GM21381 (cell line): Measurements from ENCODE around the gene UQCC5.
"Not testable (repeated sequence)": the region's sequence is repeated elsewhere in the genome, so short reads cannot be mapped to it uniquely, and the experiment has no call there.

Experiments used
- ATAC-seq: cut with Tn5 transposase; IDR thresholded peaks from one replicate; pipeline ENCODE4 v1.9.1; 2021; ENCODE audit warnings: mild to moderate bottlenecking, moderate library complexity; ENCODE audit not compliant: unreplicated experiment

Gene UQCC5

GRCh38 chr3:52521881-52522650 is 14.3 kb upstream of the UQCC5 start:
- ATAC-seq = no peak

DNA sequence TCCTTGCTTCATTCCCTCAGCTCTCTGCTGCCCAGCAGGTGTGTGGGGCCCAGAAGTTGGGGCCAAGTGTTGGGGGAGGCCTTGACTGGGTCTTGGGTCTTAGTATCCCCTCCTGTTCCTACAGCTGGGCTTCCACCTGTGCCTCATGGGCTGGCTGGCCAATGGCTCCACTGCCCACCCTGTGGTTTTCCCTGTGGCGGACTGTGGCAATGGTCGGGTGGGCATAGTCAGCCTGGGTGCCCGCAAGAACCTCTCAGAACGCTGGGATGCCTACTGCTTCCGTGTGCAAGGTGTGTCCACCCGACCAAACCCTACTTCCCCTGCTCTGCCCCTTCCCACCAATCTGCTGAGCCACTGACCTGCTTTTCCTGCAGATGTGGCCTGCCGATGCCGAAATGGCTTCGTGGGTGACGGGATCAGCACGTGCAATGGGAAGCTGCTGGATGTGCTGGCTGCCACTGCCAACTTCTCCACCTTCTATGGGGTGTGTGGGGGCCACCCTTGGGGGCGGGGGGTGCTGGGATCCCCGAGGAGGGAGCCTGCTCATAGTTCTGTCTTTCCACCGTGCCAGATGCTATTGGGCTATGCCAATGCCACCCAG is 13.7 kb upstream of the UQCC5 start:
- no peak for ATAC-seq

GRCh38 chr3:52523386-52524257 is 12.8 kb upstream of the UQCC5 start:
- no peak for ATAC-seq

GRCh38 chr3:52524258-52524751 is 12.1 kb upstream of the UQCC5 start:
- ATAC-seq = no peak

- no peak for ATAC-seq
Measured at GRCh38 chr3:52524752-52525679, 11.4 kb upstream of the UQCC5 start.

DNA sequence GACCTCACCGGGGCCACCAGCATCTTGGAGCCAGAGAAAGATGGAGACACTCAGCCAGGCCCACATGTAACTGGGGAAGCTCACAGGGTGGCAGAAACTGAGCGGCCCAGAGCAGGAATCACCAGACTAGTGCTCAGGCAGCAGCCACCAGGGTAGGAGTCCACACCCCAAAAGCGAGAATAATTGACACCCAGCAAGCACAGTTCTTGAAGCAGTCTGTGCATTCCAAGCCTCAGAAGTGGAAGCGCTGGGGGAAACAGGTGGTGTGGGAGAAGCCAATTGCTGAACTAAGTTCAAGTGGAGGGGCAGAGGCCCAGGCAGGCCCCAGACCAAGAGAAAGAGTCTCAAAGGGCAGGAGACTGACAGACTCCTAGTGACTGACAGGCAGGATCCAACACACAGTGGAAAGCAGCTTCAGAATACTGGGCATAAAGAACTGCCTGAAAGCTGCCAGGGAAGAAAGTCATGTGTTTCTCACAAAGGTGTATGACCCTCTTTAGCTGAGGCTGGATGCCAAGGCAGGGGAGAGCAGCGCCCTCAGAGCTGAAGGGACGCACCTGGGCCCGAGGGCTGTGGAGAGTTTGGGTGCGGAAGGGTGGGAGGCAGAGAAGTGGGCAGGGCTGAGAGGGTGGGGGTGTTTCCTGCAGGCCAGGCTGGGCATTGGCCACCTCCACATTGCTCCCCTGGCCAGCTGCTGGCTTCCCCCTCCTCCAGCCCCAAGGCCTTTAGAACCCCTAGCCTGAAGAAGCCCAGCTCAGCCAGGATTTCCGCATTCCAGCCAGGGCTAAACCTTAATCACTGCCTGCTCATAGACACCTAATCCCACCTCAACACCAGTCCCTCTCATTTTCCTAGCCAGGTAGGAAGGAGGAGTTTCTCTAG is 10.5 kb upstream of the UQCC5 start:
- no peak for ATAC-seq

DNA sequence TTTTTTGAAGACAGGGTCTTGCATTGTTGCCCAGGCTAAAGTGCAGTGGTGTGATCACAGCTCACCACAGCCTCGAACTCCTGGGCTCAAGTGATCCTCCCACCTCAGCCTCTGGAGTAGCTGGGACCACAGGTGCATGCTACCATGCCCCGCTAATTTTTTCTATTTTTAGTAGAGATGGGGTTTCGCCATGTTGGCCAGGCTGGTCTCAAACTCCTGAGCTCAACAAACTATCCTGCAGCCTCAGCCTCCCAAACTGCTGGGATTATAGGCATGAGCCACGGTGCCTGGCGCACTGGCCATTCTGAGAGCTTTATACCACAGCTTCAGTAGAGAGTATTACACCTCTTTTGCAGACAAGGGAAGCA is 9.8 kb upstream of the UQCC5 start:
- not testable (repeated sequence) for ATAC-seq

- no peak for ATAC-seq
Measured at GRCh38 chr3:52527039-52527731, 9.2 kb upstream of the UQCC5 start.

DNA sequence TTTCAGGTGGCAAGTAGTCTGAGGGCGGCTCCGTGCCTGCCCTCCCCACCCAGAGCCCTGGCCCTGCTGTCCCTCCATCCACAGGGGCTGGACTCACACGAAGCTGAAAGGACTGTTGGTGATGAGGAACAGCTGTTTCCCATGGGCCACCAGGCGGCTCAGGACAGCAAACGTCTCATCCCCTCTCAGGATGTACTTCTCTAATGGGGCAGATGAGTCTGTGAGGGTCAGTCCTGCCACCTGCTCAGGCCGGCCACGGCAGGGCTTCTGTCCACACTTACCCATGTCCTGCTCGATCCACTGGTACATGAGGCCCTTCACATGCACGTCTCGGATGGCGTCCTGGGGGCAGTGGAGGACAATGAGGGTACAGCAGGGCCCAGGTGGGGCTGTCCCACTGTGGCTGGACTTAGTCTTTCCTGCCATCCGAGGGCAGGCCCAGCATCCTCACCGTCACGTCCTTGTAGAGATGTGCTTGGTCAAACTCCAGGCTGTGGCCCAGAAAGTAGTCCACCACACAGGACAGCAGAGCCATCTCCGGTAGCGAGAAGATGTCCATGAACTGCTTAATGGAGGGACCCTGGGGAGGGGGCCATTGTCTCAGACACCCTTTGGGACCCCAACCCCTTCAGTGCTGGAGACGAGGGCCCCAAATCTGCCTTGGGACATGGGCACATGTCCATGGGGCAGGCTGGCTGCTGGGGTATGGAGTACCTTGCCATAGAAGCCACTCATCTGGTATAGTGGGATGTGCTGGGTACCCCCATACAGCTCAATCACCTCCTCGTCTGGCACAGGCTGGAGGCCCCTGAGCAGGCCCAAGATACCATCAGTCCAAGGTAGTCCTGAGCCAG is 8.4 kb upstream of the UQCC5 start:
- no peak for ATAC-seq

DNA sequence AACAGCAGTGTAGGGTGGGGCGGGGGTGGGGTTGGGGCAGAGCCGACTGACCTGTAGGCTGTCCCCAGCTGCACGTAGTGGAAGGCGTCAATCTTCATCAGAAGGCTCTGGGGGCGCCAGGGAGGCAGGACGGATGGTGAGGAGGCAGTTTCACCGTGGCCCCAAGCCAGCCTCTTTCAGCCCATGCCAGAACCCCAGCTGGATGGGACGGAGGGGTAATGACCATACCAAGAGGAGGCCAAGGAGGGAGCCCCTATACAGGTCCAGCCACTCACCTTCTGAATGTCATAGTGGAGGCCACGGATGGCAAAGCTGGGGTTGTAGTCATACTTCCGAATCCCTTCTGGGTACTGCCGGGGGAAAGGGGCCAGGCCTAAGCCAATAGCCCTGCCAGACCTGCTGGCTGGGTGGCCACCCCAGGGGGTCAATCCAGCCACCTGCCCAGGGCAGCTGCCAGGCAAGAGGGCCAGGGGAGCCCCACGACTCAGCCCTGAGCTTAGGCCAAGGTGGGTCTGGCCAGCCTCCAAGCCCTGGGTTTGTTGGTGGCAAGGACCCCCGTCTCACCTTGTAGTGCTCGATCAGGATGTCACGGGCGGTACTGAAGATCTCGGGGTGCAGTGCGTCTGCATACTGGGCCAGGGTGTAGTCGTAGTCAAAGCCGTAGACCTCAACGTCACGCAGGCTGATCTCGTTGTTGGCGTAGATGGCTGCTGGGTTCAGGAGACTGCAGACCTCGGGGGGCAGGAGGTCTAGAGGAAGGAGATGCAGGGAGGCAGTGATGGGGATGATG is 7.6 kb upstream of the UQCC5 start:
- ATAC-seq = no peak

DNA sequence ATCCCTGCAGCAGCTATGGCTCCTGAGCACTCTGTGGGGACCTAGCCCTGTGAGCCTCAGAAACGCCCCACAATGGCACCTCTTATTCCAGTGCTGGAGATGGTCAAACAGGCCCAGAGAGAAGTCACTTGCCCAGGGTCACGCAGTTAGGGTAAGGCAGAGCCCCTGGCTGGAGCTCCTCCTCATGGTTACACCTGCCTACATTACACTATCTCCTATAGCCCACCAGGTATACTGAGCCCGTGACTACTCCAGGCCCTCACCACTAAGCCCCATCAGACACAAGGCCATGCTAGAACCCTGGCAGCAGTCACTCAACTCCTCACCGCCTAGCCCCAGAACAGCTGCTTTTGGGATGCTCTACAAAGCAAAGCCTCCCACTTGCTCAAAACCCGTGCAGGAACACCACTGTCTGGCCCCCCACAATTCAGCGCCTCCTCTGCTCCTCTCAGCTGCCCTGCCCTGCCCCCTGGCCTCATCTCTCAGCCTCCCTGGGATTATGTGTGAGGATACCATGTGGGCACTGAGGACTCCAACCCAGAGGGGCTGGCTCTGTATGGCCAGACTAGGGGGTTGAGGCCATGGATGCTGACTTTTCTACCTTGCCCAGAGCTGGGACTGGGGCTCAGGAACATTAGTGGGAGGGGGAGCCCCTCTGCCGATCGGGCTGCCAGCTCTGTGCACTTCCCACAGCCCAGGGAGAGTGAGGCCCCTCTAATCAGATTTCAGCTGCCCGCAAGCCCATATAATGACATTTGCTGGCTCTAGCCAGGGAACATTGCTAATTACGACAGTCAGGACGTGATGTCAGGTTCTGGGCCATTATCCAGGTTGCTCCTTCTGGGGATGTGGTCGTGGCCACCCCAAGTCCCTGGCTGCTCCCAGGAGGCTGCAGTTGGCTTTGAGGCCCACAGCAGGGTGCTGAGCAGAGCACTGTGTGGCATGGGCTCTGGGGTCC is 6.8 kb upstream of the UQCC5 start:
- no peak for ATAC-seq

GRCh38 chr3:52530918-52531826 is 5.2 kb upstream of the UQCC5 start:
- ATAC-seq = no peak

DNA sequence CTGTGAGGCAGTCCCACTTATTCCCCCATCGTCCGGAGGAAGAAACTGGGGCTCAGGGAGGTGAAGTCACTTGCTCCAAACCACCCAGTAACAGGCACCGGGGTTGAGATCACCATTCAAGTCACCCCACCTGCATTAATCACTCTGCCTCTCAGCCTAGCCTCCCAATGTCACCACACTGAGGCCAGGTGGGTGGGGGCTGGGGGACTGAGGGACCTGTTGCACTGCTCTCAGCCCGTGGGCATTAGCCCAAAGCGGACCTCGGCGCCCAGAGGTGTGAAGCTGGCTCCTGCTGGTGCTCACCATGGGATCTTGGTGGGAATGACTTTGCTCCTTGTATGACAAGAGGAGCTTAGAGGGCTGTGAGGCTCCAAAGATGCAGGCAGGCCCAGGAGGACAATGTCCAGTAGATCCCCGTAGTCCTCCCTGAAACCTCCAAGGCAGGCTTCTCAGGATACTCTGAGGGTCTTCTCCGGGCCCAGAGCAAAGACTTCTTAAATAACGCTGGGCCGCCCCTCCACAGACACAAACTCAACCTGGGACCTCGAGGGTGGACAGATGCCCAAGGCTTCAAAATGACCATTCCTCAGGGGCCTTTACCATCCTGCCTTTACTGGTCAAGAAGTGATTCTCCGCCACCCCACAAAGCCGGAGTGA is 4.4 kb upstream of the UQCC5 start:
- ATAC-seq = no peak

DNA sequence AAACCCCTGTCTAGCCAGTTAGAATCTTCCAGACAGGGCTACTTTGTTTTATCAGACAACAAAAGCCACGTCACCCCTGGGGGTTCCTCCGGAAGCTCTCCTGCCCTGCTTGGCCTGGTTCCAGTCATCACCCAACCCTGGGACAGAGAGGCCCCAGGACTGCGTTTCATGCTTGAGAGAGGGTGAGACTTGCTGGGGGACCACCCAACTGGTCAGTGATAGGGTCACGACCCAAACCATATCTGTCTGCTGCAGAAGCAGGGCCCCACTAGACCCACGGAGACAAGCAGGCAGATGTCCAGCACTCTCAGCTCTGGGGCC is 3.9 kb upstream of the UQCC5 start:
- no peak for ATAC-seq
